Measurements from ENCODE around the gene IHH. TPM values are rescaled to one million over a fixed set of nuclear protein-coding genes. Genes with fewer than 3 reads are reported as not detected.

Gene IHH
- total RNA-seq, 4 donors from 2014 or later: 0.83 TPM; not detected in 3

GRCh38 chr2:219072741-219073250, 12.1 kb upstream of the IHH start:
- no peaks in the 10 kb centered on the region for H3K36me3 ChIP-seq
- DNase-seq: no peak
- TF ChIP-seq CTCF (IDR thresholded peaks at IDR 0.05) (no peak), POLR2A (IDR thresholded peaks at IDR 0.05) (no peak)

DNA sequence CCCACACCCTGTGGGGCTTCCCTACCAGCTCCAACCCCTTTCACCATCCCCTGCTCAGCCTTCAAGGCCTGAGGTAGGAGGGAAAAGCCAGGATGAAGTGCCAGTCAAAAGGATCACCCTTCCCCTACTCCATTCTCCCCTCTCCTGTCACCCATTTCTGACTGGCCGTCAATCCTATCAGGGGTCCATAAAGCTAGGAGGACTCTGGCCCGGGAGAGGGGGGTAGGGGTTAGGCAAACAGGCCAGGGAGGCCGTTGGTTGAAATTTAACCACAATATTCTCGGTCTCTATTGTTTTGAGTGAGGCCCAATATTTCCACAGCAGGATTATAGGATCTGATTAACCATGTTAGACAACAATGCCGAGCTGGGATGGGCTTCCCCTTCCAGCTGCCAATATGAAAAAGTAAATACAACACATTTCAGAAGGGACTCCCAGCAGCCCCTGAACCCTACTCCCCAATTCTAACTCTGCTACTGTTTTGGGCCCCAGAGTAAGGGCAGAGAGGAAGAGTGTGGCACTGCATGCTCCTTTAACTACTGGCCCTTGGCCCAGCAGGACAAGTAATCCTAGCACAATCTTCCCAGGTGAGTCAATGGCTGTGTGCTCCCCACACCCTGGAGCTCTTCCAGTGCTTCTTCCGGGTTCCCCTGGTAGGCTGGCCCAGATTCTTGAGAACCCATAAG, 10.6 kb upstream of the IHH start:
- TF ChIP-seq POLR2A (IDR thresholded peaks at IDR 0.05): no peak
- no peak for TF ChIP-seq CTCF (IDR thresholded peaks at IDR 0.05)
- Histone ChIP-seq H3K36me3 (no peaks in the 10 kb centered on the region), H3K4me3 (no peak overlapping the region), H3K27ac (no peak overlapping the region), H3K4me1 (no peaks in the 10 kb centered on the region), H3K9me3 (no peaks in the 10 kb centered on the region), H3K27me3 (no peaks in the 10 kb centered on the region)
- no peak for DNase-seq
- intact Hi-C loops (cut with DNase I; ENCODE audit: low total_unique reads): no loop called here

More at GRCh38 chr2:219072741-219073250, 12.1 kb upstream of the IHH start:
- Histone ChIP-seq H3K4me1 (no peaks in the 10 kb centered on the region), H3K9me3 (no peaks in the 10 kb centered on the region), H3K27ac (no peak overlapping the region), H3K27me3 (no peaks in the 10 kb centered on the region), H3K4me3 (no peak overlapping the region)
- intact Hi-C loops (cut with DNase I; ENCODE audit: low total_unique reads): no loop called here

- intact Hi-C loops (cut with DNase I; ENCODE audit: low total_unique reads): no loop called here
- H3K36me3 ChIP-seq: no peaks in the 10 kb centered on the region
- H3K27me3 ChIP-seq: peaks cover 7 to 13% of the 10 kb centered on the region in 2 donors
- no peak overlapping the region for H3K4me3 ChIP-seq
- no peak overlapping the region for H3K27ac ChIP-seq
- no peak for DNase-seq
- H3K9me3 ChIP-seq: no peaks in the 10 kb centered on the region
- TF ChIP-seq CTCF (IDR thresholded peaks at IDR 0.05) (no peak), POLR2A (IDR thresholded peaks at IDR 0.05) (no peak)
- H3K4me1 ChIP-seq: peaks cover 0 to 6% of the 10 kb centered on the region in 2 donors
These were observed 4.8 kb upstream of the IHH start for GRCh38 chr2:219065484-219065883.

- Histone ChIP-seq H3K4me1 (peaks cover 0 to 33% of the 10 kb centered on the region in 2 donors), H3K27me3 (peaks cover 18 to 39% of the 10 kb centered on the region in 2 donors), H3K4me3 (no peak overlapping the region), H3K36me3 (no peaks in the 10 kb centered on the region), H3K27ac (no peak overlapping the region), H3K9me3 (no peaks in the 10 kb centered on the region)
- intact Hi-C loops (cut with DNase I; ENCODE audit: low total_unique reads): no loop called here
- DNase-seq: no peak
- TF ChIP-seq POLR2A (IDR thresholded peaks at IDR 0.05) (no peak), CTCF (IDR thresholded peaks at IDR 0.05) (no peak)
These were observed 1.4 kb upstream of the IHH start for GRCh38 chr2:219062081-219062480.

Data from uterus (tissue), 4 donors.